GM19043 (cell line): Measurements from ENCODE around the gene GNAT1.

ENCODE experiments used
- ATAC-seq: cut with Tn5 transposase; IDR thresholded peaks from one replicate; pipeline ENCODE4 v1.9.1; 2021; ENCODE audit warnings: low read depth; ENCODE audit not compliant: unreplicated experiment

The GNAT1 gene

GRCh38 chr3:50174947-50175524, 16.4 kb upstream of the GNAT1 start:
- no peak for ATAC-seq

GRCh38 chr3:50177346-50177745, 14.1 kb upstream of the GNAT1 start:
- ATAC-seq: no peak

- ATAC-seq: no peak
Measured at GRCh38 chr3:50179710-50180109, 11.7 kb upstream of the GNAT1 start.

GRCh38 chr3:50181985-50182384, 9.4 kb upstream of the GNAT1 start:
- no peak for ATAC-seq

GRCh38 chr3:50182533-50183099, 8.8 kb upstream of the GNAT1 start:
- no peak for ATAC-seq

GRCh38 chr3:50183755-50184154, 7.7 kb upstream of the GNAT1 start:
- no peak for ATAC-seq

GRCh38 chr3:50184242-50184978, 7.0 kb upstream of the GNAT1 start:
- no peak for ATAC-seq

- no peak for ATAC-seq
Measured at GRCh38 chr3:50185230-50185629, 6.2 kb upstream of the GNAT1 start.

- no peak for ATAC-seq
Measured at GRCh38 chr3:50186096-50186495, 5.3 kb upstream of the GNAT1 start.

- no peak for ATAC-seq
Measured at GRCh38 chr3:50187750-50188149, 3.7 kb upstream of the GNAT1 start.

- no peak for ATAC-seq
Measured at GRCh38 chr3:50189274-50189673, 2.1 kb upstream of the GNAT1 start.

GRCh38 chr3:50189989-50190388, 1.4 kb upstream of the GNAT1 start:
- ATAC-seq: no peak

GRCh38 chr3:50192124-50192523, 714 bp downstream of the GNAT1 start:
- no peak for ATAC-seq

- ATAC-seq: no peak
Measured at GRCh38 chr3:50192689-50193141, 1.3 kb downstream of the GNAT1 start.

GRCh38 chr3:50193286-50193685, 1.9 kb downstream of the GNAT1 start:
- ATAC-seq: no peak

- no peak for ATAC-seq
Measured at GRCh38 chr3:50193746-50194127, 2.3 kb downstream of the GNAT1 start.

GRCh38 chr3:50194128-50194902, 2.9 kb downstream of the GNAT1 start:
- no peak for ATAC-seq

- ATAC-seq: no peak
Measured at GRCh38 chr3:50194903-50195500, 3.6 kb downstream of the GNAT1 start.

- no peak for ATAC-seq
Measured at GRCh38 chr3:50195501-50196252, 4.3 kb downstream of the GNAT1 start.

- ATAC-seq: no peak
Measured at GRCh38 chr3:50196253-50196801, 4.9 kb downstream of the GNAT1 start.
